Stimulated activated CD4-positive, alpha-beta T cell treated with anti-CD3 and anti-CD28 coated beads, Interleukin-2, amount 100 ng/mL, for 48 hours (primary cell): ENCODE data around the gene C2orf68.
"Not testable (repeated sequence)": the region's sequence is repeated elsewhere in the genome, so short reads cannot be mapped to it uniquely, and the experiment has no call there.

Experiments
- DNase-seq, 2 donors: peaks; one replicate each; pipeline ENCODE4 v3.0.0-alpha.2; 2020

The C2orf68 gene

DNA sequence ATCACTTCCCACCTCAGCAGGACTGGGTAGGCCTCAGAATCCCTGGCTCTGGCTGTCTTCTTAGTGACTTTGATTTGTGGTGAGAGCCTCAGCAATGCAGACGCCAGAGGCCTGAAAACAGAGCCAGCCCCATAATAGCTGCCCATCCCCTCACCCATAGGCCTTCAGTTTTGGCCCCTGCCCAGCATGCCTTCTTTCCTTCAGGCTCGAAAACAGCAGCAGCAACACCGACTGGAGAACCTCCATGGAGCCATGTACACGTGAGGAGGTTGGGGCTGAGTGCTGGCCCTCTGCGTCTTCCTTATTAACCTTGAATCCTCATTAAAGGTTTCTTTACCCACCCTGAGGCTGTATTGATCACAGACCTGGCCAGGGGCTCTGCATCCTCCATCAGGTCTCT is 14.6 kb downstream of the C2orf68 start:
- DNase-seq, result no peak

DNA sequence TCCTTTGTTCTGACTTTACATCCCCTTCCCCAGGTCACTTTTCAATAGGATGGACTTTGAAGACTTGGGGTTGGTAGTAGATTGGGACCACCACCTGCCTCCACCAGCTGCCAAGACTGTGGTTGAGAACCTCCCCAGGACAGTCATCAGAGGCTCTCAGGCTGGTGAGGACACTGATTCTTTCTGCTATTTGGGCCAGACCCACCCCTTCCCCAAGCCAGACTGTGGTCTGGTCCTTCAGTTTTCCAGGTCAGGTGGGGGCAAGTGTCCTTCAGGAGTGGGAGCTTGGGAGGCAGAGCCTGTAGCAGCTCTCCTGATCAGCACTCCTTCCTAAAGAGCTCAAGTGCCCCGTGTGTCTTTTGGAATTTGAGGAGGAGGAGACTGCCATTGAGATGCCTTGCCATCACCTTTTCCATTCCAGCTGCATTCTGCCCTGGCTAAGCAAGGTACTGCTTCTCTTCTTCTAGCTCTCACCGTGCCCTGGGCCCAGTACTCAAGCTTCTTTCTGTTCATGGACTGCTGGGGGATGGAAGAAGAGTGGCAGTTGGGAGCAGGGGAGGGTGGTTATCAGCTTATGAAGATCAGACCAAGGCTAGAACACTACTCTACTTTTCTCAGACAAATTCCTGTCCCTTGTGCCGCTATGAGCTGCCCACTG is 15.3 kb downstream of the C2orf68 start:
- no peak for DNase-seq

DNA sequence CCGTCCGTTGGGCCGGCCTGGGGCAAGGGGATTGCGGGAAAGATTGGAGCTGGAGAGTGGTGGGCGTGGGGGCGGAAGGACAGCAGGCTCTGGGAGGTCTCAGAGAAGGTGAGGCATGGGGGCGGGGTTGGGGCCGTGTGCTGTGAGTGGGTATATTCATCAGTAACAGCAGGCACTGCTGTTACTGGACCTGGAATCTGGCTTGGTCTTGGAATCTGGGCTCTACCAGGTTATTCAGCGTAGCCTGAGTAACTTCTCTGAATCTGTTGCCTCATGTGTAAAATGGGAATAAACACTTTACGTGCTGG is 15.9 kb downstream of the C2orf68 start:
- DNase-seq, result no peak

DNA sequence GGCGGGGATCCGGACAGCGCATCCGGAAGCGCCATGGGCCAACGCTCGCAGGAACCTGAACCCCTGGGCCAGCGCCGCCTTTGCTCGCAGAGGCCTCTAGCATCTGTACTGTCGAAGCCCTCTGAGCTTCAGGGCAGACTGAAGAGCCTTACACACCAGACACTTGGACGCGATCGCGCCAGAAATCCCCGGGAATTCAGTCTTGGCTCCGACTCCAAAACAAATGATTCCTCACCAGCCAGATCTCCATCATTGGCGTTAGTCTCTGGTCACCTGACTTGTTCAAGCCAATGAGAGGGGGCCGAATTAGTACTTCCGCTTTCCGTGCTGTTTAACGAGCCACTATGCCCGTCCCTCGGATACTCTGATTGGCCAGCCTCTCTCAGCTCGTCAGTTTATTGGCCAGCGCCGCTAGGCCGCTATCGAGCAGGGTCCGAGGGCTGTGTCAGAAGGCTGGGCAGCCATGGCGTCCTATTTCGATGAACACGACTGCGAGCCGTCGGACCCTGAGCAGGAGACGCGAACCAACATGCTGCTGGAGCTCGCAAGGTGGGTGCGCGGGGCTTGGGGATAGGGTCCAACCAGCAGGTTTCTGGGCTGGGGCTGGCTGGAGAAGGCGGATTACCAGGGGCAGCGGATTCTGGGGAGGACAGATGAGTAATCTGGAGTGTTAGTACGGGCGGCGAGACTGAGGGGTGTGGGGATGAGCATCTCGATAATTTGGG is 16.4 kb downstream of the C2orf68 start, which contains the start of gene RNF181:
Gene RNF181 (plus strand): TSS at position 445 of the 725 bp plus-strand sequence. CDS start 19 bp downstream, at position 464.
- peak; percentile 77 to 81 for DNase-seq

DNA sequence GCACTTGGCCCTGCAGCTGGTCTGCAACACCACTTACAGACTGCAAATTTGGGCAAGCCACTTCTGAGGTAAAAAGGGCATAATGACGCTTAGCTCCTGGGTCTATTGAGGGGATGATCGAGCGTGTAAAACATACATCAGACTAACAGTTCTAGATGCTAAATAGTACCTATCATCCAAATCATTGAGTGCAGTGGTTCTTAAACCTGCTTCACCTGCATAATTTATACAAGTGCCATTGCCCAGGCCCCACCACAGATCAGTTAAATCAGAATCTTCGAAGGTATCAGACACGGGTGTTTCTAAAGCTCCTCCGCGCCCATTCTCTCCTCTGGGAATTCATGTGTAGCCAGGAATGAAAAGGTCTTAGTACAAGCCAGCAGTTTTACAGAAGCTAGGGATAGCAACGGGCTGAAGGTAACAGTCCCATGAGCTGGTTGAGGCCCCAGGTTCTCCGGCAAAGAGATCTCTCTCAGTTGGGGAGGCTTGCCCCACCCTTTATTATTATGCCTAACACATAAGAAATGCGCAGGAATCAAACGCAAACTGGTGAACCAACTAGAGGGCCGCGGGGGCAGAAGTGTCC is 17.1 kb downstream of the C2orf68 start:
- DNase-seq, result no peak

DNA sequence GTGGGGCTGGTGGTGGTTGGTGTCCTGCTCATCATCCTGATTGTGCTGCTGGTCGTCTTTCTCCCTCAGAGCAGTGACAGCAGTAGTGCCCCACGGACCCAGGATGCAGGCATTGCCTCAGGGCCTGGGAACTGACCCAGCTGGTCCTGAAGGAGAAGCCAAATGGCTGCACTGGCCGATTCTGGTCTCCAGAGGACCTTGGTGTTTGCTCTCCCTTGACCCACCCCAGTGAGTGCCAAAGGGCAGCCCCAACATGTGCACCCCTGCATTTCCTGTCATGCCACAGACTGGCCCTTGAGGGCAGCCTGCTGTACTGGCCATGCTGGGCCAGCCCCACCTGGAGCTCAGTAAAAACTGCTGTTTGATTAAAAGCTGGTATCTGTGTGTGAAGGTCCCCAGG is 18.8 kb downstream of the C2orf68 start:
- no peak for DNase-seq

DNA sequence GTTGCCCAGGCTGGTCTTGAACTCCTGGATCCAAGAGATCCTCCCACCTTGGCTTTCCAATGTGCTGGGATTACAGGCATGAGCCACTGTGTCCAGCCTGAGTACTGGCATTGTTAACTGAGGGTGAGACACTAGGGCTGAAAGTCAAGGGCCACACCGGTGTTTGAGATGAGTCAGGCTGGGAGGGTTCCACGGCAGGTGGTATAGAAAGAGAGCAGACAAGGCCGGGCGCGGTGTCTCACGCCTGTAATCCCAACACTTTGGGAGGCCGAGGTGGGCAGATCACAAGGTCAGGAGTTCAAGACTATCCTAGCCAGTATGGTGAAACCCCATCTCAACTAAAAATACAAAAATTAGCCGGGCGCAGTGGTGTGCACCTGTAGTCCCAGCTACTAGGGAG is 19.6 kb downstream of the C2orf68 start:
- not testable (repeated sequence) for DNase-seq

DNA sequence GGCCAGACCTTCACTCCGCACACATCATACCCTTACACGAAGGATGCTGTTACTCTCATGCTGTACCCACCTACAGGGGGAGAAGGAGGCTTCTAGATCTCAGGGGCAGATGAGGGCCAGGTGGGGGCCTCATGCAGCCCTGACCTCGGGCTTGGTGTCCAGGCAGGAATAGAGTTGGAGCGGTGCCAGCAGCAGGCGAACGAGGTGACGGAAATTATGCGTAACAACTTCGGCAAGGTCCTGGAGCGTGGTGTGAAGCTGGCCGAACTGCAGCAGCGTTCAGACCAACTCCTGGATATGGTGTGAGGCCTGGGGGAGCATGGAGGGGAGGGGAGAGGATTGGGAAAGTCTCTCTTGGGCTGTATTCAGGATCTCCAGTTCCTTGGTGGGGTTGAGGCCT is 20.3 kb downstream of the C2orf68 start:
- no peak for DNase-seq

DNA sequence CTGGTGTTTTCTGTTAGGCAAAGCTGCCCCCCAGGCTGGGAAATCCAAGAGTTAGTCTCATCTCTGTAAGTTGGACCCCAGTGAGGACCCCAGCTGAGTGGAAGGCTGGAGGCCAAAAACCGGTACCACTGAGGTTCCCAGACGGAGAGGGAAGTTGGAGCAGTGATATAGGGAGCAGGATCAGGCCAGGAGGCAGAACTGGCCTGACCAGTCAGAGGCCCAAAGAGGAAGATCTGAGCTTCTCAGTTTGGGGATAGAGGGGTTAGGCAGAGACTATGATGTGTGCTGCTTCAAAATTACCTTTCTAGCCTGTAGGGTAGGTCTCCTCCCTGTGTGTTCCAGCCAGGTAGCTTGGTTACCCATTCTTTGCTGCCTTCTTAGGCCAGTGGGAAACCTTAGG is 20.9 kb downstream of the C2orf68 start:
- DNase-seq, result no peak

DNA sequence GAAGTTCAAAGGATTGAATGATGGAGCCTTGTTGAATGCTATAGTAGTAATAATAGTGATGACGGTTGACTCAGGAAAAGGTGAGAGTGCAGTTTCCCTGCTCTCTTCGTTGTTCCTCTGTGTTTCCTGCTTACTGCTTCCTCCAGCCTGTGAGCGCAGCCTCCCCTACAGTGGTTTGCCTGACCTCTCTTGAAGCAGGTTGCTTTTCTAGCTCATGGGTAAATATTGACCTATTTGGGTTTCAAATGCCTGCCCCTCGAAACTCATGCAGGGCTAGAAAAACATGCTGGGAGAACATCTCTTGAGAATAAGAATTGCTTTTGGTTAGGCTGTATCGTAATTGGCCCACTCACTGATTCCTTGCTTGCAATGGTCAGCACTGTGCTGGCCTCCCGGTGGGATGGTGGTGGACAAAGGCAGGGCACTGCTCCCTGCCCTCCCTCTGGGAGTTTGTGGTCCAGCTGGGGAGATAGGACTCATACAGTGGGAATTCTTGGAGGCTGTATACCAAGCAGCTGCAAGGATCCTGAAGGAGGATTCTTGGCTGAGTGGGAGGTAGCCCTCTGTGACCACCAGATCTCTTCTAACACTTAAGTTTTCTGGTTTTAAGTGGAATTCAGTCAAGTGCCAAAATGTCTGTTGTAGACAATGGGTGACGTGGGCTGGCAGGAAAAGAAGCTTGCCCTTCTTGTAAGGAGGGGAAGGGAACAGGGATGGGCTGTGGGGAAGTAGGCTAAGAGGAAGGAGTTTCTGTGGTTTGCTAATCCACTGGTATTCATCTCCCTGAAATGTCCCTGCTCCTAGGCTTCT is 21.7 kb downstream of the C2orf68 start:
- DNase-seq, result no peak

DNA sequence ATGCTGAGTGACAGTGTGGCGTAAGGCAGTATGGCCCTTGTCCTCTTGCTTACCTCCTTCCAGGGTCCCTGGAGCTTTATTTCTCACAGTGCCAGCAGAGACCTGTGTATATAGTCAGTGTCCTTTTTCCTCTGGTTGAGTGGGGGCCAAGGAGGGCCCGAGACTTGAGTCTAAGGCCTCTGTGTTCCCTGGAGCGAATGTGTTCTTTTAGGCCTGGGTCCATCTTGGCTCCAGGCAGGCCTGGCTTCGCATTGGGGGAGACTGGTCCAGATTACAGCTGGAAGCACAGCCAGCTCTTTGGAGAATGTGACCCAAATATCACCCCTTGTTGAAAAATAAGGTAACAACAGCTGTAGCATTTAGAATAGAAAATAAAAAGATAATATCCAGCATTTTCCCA is 22.7 kb downstream of the C2orf68 start:
- DNase-seq, result no peak

DNA sequence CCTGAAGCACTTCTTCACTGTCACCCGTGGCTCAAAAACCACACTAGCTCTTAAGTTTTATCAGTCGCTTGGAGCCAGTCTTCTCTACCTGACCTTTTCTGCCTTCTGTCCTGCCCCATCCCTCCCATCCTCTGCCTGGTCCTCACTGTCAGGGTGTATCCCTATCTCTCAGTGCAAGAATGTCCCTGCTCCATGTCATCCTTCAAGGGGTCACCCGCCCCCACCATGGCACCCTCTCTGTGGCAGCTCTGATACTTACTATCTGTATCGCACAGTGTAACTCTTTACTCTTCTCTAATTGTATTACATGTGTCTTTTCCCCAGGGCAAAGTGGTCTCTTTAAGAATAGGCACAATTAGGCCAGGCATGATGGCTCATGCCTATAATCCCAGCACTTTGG is 23.2 kb downstream of the C2orf68 start:
- no peak for DNase-seq

DNA sequence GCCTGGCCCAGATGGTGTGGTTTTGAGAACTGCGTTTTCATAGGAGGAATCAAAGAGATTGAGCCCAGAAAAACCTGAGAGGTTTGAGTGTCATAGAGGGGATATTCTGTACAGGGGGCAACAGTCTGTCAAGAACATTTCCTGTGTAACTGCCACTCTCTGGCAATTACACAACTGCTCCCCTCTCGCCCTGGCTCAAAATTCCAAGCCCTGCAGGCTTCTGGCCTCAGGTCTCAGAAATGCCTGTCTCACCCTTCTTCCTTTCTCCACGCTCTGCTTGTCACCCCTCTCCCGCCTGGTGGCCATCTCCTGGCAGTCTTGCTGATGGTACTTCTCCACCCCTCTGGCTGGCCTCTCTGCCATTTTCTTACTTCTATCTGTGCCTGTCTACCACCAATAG is 23.6 kb downstream of the C2orf68 start:
- no peak for DNase-seq

DNA sequence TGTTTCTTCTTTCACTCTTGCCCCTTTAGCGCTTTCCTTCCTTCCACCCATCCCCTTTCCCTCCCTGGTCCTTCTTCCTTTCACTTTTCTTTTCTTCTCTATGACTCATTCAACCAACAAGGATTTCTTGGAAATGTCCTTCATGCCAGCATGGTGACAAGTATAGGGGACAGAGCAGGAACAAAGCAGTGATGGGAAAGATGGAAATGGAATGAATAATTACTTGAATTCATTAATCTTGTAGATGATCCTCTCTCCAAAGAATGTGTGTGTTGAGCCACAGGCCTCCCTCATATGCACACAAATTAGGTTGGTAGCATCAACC is 26.1 kb downstream of the C2orf68 start:
- no peak for DNase-seq

DNA sequence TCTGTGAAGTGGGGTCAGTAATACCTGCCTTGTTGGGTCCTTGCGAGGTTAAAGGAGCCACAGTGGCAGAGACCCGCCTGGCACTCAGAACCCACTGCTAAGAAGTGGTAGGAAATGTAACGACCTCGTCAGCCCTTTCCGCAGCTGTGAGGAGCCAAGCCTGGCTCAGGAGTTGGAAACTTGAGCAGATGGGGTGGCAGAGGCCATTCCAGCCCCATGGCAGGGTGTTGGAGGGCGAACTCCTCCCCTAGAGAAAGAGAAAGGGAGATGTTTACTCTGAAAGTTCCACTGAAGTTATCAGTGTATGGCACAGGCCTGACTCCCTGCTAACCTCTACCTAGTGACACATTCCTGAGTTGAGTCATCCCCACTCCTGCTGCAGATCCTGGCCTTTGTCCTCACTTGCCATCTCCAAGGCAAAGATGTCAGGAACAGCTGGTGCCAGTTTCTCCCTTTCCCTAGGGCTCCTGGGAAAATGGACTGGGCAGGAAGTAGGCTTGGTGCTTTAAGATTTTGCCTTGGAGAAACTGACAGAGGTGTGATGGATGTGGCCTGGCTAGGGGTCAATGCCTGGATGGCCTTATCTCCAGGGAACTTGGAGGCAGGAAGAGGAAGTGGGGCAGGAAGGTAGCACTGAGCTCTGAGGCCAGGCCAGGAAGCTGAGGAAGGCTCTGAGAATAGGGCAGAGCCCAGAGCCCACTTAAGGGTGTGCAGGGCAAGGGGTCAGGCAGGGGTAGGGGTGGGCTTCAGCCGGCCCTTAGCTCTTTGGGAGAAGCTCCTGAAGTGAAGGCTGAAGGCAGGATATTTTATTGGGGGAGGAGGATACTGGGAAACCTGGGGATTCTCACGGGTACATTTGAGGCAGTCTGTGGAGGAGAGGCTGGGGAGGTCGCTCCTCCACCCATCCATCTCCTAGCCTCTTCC is 26.7 kb downstream of the C2orf68 start:
- no peak for DNase-seq

DNA sequence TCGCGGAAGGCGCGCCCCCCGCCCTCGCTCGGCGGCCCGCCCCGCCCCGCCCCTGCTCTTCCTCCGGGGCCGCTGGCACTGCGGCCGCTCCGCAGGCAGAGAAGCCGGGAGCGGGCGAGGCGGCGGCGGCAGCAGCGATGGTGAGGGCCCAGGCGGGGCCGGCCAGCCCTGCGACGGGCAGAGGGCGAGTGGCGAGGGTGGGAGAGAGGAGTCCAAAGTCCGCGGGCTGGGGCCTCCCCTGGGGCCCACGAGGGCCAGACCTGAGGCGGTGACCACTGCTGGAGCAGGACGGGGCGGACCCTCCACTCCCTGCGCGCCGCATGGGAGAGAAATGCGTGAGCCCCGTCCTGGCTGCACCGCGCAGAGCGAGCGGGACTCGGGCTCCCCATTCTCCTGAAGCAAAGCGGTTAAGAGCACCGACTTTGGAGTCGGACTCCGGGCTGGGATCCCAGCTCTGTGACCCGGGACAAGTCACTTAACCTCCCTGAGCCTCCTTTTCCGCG is 27.5 kb downstream of the C2orf68 start, which contains the start of gene VAMP5:
Gene VAMP5 (plus strand): TSS at position 78 of the 503 bp plus-strand sequence. CDS start 60 bp downstream, at position 138.
- DNase-seq, result no peak

DNA sequence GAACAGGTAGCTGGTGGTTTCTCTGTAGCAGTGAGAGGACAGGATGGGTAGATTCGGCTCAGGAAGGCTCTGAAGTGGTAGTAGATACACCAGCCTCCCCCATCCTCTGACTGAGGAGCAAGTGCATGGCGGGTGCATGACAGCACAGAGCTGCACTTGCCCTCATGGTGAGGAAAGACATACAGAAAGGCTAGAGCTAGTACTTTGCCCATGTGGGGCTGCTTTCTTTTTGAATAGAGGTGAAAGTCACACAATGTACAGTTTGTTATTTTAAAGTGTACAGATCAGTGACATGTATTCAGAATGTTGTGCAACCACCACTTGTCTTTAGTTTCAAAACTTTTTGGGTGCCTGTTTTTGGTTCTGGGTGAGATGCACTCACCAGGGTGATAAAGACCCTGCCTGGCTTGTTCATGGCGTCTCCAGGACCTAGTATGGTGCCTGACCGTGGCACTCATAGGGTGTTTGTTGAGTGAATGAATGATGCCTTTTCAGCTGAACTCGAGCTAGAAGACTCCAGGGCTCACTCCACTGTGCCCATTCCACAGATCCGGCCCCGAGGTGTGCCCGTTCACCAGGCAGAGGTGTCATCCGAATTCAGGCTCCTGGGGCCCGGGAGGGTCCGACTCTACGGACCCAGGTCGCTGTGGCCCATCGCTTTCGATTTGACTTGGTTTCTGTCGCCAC is 28.1 kb downstream of the C2orf68 start:
- no peak for DNase-seq

DNA sequence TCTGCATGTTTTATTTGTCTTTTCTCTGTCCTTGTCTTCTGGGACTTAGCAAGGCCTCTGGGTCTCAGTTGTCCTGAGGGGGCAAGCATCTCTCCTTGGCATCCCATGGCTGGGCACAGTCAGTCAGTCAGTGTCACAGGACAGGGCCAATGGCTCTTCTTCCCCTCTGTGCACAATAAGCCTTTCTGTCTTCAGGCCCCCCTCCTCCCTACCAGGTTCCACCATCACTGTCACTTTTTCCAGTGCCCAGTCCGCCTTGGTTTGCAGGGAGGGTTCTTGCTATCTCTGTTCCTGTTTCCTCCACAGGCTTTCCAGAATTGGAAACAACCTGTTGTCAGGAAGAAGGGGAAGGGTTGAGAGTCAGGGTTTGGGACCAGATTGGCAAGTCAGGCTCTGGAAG is 29.4 kb downstream of the C2orf68 start:
- DNase-seq, result no peak

DNA sequence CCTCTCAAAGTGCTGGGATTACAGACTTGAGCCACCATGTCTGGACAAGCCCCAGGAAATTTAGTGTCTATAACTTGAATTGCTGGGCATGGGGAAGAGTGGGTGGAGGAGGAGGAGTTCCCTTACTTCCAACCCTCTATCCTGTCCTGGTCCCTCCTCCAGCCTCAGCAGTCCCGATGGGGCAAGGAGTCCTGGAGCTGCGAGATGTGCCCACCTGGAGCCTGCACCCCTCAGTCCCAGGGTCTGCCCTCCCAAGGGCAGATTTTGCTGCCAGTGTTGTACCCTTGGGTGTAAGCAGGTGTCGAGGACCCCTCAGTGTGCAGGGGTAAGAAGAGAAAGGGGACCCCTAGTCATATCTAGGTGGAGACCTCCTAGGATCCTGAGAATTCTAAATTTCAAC is 31.7 kb downstream of the C2orf68 start:
- DNase-seq, result no peak

DNA sequence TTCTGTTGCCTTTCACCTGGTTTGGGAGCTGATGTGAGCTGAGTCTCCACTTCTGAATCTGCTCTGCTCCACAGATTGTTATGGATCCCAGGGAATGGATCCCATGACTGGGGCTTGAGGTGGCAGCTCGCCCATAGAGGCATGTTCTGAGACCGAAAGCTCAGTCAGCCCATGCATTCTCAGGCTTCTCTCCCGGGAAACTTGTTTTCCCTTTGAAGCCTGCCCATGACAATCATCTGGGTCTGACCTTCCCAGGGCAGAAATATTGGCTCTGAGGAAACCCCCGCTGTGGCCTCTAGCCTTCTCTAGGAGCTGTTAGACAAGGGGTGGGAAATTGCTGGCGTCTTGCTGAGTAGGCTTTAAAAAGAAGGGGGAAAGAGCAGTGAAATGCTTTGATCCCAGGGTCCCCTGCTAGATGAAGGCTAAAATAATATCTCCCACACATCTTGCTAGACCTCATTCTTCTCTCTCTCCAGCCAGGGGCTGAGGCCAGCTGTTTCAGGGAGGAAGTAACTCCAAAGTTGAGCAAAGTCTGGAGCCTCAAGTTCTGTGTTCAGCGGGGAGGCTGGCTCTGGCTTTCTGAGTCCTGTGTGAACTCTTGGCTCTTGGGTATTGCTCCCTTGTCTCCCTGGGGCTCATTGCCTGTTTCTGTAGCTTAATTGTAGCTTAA is 32.5 kb downstream of the C2orf68 start:
- no peak for DNase-seq
